ENCODE data around the gene MTHFD1L. TPM values are rescaled to one million over a fixed set of nuclear protein-coding genes. Genes with fewer than 3 reads are reported as not detected.
A peak's percentile ranks its signal among the peaks of the same experiment; 100 is the strongest.
"Not testable (repeated sequence)": the region's sequence is repeated elsewhere in the genome, so short reads cannot be mapped to it uniquely, and the experiment has no call there.

MTHFD1L gene
- 10 to 100 TPM; 16.6 to 19.6 (median 16.8) TPM for polyA plus RNA-seq (ENCODE audit: insufficient read length in 3 of 3)
- long read RNA-seq, donor 1 = 0 reads
- long read RNA-seq, donor 2 = 0 reads
- long read RNA-seq, donor 3, partial matches to known transcripts = 5 of 7 reads
- long read RNA-seq, donor 3, other reads (novel, unspliced or antisense) = 0 of 7 reads
- long read RNA-seq, donor 4, partial matches to known transcripts = 0 of 1 reads
- long read RNA-seq, donor 4, other reads (novel, unspliced or antisense) = 0 of 1 reads
- long read RNA-seq, donor 5 = 0 reads
- long read RNA-seq, donor 6, partial matches to known transcripts = 5 of 5 reads
- long read RNA-seq, donor 6, other reads (novel, unspliced or antisense) = 0 of 5 reads
- long read RNA-seq, donor 7, partial matches to known transcripts = 0 of 1 reads
- long read RNA-seq, donor 7, other reads (novel, unspliced or antisense) = 0 of 1 reads
- long read RNA-seq, donor 8 = 0 reads
- long read RNA-seq, donor 9 = 0 reads
- long read RNA-seq, donor 10, partial matches to known transcripts = 0 of 2 reads
- long read RNA-seq, donor 10, other reads (novel, unspliced or antisense) = 0 of 2 reads
- long read RNA-seq, donor 11, partial matches to known transcripts = 0 of 1 reads
- long read RNA-seq, donor 11, other reads (novel, unspliced or antisense) = 0 of 1 reads
- long read RNA-seq, donor 12 = 0 reads
- long read RNA-seq, donor 13 = 0 reads
- long read RNA-seq, donor 14, partial matches to known transcripts = 5 of 6 reads
- long read RNA-seq, donor 14, other reads (novel, unspliced or antisense) = 0 of 6 reads
- long read RNA-seq, donor 15, partial matches to known transcripts = 0 of 1 reads
- long read RNA-seq, donor 15, other reads (novel, unspliced or antisense) = 0 of 1 reads
- long read RNA-seq, donor 16, partial matches to known transcripts = 5 of 8 reads
- long read RNA-seq, donor 16, other reads (novel, unspliced or antisense) = 0 of 8 reads

GRCh38 chr6:150865406-150866146 is at the start of gene MTHFD1L:
Gene MTHFD1L (plus strand): TSS chr6:150865702. CDS start chr6:150865823, 121 bp downstream.
- DNase-seq (ENCODE audit: extremely low read depth in 1 of 11, low read depth in 9 of 11, low spot score in 4 of 11) = peak in 7 of 11 donors; percentile 53 to 76 (median 64)

GRCh38 chr6:150816554-150816953 is 48.9 kb upstream of the MTHFD1L start:
- DNase-seq (ENCODE audit: extremely low read depth in 1 of 11, low read depth in 9 of 11, low spot score in 4 of 11) = not testable (repeated sequence)

- no peak for DNase-seq (ENCODE audit: extremely low read depth in 1 of 11, low read depth in 9 of 11, low spot score in 4 of 11)
Observed at GRCh38 chr6:150822932-150823331, 42.6 kb upstream of the MTHFD1L start.

- no peak for DNase-seq (ENCODE audit: extremely low read depth in 1 of 11, low read depth in 9 of 11, low spot score in 4 of 11)
Observed at GRCh38 chr6:150826788-150827187, 38.7 kb upstream of the MTHFD1L start.

- DNase-seq (ENCODE audit: extremely low read depth in 1 of 11, low read depth in 9 of 11, low spot score in 4 of 11) = not testable (repeated sequence)
Observed at GRCh38 chr6:150828107-150828506, 37.4 kb upstream of the MTHFD1L start.

- no peak for DNase-seq (ENCODE audit: extremely low read depth in 1 of 11, low read depth in 9 of 11, low spot score in 4 of 11)
Observed at GRCh38 chr6:150830439-150831165, 34.9 kb upstream of the MTHFD1L start.

GRCh38 chr6:150831577-150831976 is 33.9 kb upstream of the MTHFD1L start:
- DNase-seq (ENCODE audit: extremely low read depth in 1 of 11, low read depth in 9 of 11, low spot score in 4 of 11) = no peak

GRCh38 chr6:150835620-150836019 is 29.9 kb upstream of the MTHFD1L start:
- no peak for DNase-seq (ENCODE audit: extremely low read depth in 1 of 11, low read depth in 9 of 11, low spot score in 4 of 11)

- DNase-seq (ENCODE audit: extremely low read depth in 1 of 11, low read depth in 9 of 11, low spot score in 4 of 11) = no peak
Observed at GRCh38 chr6:150840185-150840584, 25.3 kb upstream of the MTHFD1L start.

- DNase-seq (ENCODE audit: extremely low read depth in 1 of 11, low read depth in 9 of 11, low spot score in 4 of 11) = no peak
Observed at GRCh38 chr6:150841189-150841588, 24.3 kb upstream of the MTHFD1L start.

GRCh38 chr6:150841697-150842096 is 23.8 kb upstream of the MTHFD1L start:
- no peak for DNase-seq (ENCODE audit: extremely low read depth in 1 of 11, low read depth in 9 of 11, low spot score in 4 of 11)

- no peak for DNase-seq (ENCODE audit: extremely low read depth in 1 of 11, low read depth in 9 of 11, low spot score in 4 of 11)
Observed at GRCh38 chr6:150844371-150844770, 21.1 kb upstream of the MTHFD1L start.

GRCh38 chr6:150846641-150847040 is 18.9 kb upstream of the MTHFD1L start:
- DNase-seq (ENCODE audit: extremely low read depth in 1 of 11, low read depth in 9 of 11, low spot score in 4 of 11) = no peak

- DNase-seq (ENCODE audit: extremely low read depth in 1 of 11, low read depth in 9 of 11, low spot score in 4 of 11) = no peak
Observed at GRCh38 chr6:150848400-150848799, 17.1 kb upstream of the MTHFD1L start.

GRCh38 chr6:150854392-150854791 is 11.1 kb upstream of the MTHFD1L start:
- not testable (repeated sequence) for DNase-seq (ENCODE audit: extremely low read depth in 1 of 11, low read depth in 9 of 11, low spot score in 4 of 11)

- not testable (repeated sequence) for DNase-seq (ENCODE audit: extremely low read depth in 1 of 11, low read depth in 9 of 11, low spot score in 4 of 11)
Observed at GRCh38 chr6:150855171-150855570, 10.3 kb upstream of the MTHFD1L start.

GRCh38 chr6:150857062-150857944 is 8.2 kb upstream of the MTHFD1L start:
- peak in 9 of 11 donors; percentile 33 to 86 (median 66) for DNase-seq (ENCODE audit: extremely low read depth in 1 of 11, low read depth in 9 of 11, low spot score in 4 of 11)

- no peak for DNase-seq (ENCODE audit: extremely low read depth in 1 of 11, low read depth in 9 of 11, low spot score in 4 of 11)
Observed at GRCh38 chr6:150857945-150858308, 7.6 kb upstream of the MTHFD1L start.
